Stomach (tissue), 9 donors: ENCODE results near the gene INSIG1. TPM values are rescaled to one million over a fixed set of nuclear protein-coding genes. Genes with fewer than 3 reads are reported as not detected.

Experiments
- DNase-seq, 2 donors: peaks; one replicate each; pipeline versions ENCODE4 v3.0.0 to v3.0.0-alpha.2; 2013 to 2019
- H3K27ac ChIP-seq, 5 donors: fragments of 200-600 bp in 4 of 5; sonication (generic) in 4 of 5; one replicate each; pipeline ENCODE4 v1.5.1; 2013 to 2019; ENCODE audit warnings: mild to moderate bottlenecking in 1 of 5, moderate library complexity in 1 of 5
- H3K27me3 ChIP-seq, 3 donors: fragments of 200-600 bp; sonication (generic); one replicate each; pipeline ENCODE4 v1.5.1; 2017 to 2019; ENCODE audit warnings: mixed run types in 1 of 3
- H3K36me3 ChIP-seq, 4 donors: fragments of 200-600 bp; sonication (generic); 1 replicate in 3 of 4; 2 replicates in 1 of 4; pipeline ENCODE4 v1.5.1; 2016 to 2019
- H3K4me1 ChIP-seq, 4 donors: fragments of 200-600 bp; sonication (generic); one replicate each; pipeline ENCODE4 v1.5.1; 2016 to 2019
- H3K4me3 ChIP-seq, 4 donors: fragments of 200-600 bp; sonication (generic) in 3 of 4; one replicate each; pipeline ENCODE4 v1.5.1; 2016 to 2019; ENCODE audit warnings: mild to moderate bottlenecking in 1 of 4
- H3K9me3 ChIP-seq, 4 donors: fragments of 200-600 bp; sonication (generic); one replicate each; pipeline ENCODE4 v1.5.1; 2016 to 2019
- CTCF ChIP-seq, 7 experiments: fragments of 450-650 bp in 4 of 7; fragments of 200-600 bp in 3 of 7; sonication (generic) in 3 of 7; IDR thresholded peaks; one replicate each; pipeline ENCODE4 v1.5.1; 2016 to 2019; ENCODE audit warnings: antibody characterized with exemption in 7 of 7, control low read depth in 2 of 7, mild to moderate bottlenecking in 1 of 7
- EP300 ChIP-seq: sonication (generic); formaldehyde crosslinking; IDR thresholded peaks from one replicate; pipeline ENCODE4 v1.6.1; 2017; ENCODE audit warnings: antibody characterized with exemption
- POLR2A ChIP-seq, 4 donors: fragments of 450-650 bp; IDR thresholded peaks; one replicate each; pipeline ENCODE4 v1.6.1; 2016; ENCODE audit warnings: antibody characterized with exemption in 4 of 4, control low read depth in 2 of 4, mild to moderate bottlenecking in 1 of 4, moderate library complexity in 1 of 4
- POLR2AphosphoS5 ChIP-seq, 3 donors: sonication (generic); formaldehyde crosslinking; IDR thresholded peaks; one replicate each; pipeline ENCODE4 v1.6.1; 2016; ENCODE audit warnings: antibody characterized with exemption in 3 of 3
- whole genome bisulfite sequencing, 5 donors: extraction: QIAGEN DNeasy Blood & Tissue Kit in 3 of 5; methylation state at CpG; one replicate each; pipeline versions ENCODE4 v1.1.5 to v1.1.7; 2013 to 2018; 5-methylcytosine and 5-hydroxymethylcytosine counted together
- intact Hi-C: fragments of 100-400 bp; cut with DNase I; formaldehyde crosslinking; loops from one replicate; pipeline ENCODE4 v1.15.1; 2023; ENCODE audit warnings: low total_unique reads
- polyA plus RNA-seq, 3 donors: library from polyadenylated mRNA; stranded (reverse); fragments of 200-250 nt; gene quantifications; one replicate each; pipeline ENCODE4 v1.2.3, GENCODE V29; 2013
- total RNA-seq, 5 donors: library from RNA; depleted of rRNA; stranded (reverse); fragments of >200 nt; gene quantifications; one replicate each; pipeline versions ENCODE4 v1.1.0 to v1.2.3, GENCODE V29; 2014 to 2016
- donor health status: healthy with polysubstance abuse.
- donor health status: Bipolar disorder and iron deficiency.
- donor health status: healthy.

Gene INSIG1
- total and polyA plus RNA-seq, 8 donors: 9.9 to 65.2 (median 34.2) TPM

- H3K4me1 ChIP-seq: no peaks in the 10 kb centered on the region
- peaks cover 0 to 80% (median 49%) of the 10 kb centered on the region in 3 donors for H3K27me3 ChIP-seq
- no peaks in the 10 kb centered on the region for H3K9me3 ChIP-seq
- no peak for DNase-seq
- no peak overlapping the region for H3K4me3 ChIP-seq
- intact Hi-C loops: no loop called here
- H3K36me3 ChIP-seq: no peaks in the 10 kb centered on the region
- WGBS, 5 donors: 49 to 63% (median 58%) methylated on average over 8 to 14 of the region's 14 CpGs
- no peak for TF ChIP-seq POLR2A (IDR thresholded peaks at IDR 0.05)
- no peak for TF ChIP-seq POLR2AphosphoS5 (IDR thresholded peaks at IDR 0.05)
- TF ChIP-seq CTCF (IDR thresholded peaks at IDR 0.05): no peak
- no peak for TF ChIP-seq EP300
- H3K27ac ChIP-seq: no peak overlapping the region
Measured at GRCh38 chr7:155357573-155358041, 59.9 kb downstream of the INSIG1 start.

DNA sequence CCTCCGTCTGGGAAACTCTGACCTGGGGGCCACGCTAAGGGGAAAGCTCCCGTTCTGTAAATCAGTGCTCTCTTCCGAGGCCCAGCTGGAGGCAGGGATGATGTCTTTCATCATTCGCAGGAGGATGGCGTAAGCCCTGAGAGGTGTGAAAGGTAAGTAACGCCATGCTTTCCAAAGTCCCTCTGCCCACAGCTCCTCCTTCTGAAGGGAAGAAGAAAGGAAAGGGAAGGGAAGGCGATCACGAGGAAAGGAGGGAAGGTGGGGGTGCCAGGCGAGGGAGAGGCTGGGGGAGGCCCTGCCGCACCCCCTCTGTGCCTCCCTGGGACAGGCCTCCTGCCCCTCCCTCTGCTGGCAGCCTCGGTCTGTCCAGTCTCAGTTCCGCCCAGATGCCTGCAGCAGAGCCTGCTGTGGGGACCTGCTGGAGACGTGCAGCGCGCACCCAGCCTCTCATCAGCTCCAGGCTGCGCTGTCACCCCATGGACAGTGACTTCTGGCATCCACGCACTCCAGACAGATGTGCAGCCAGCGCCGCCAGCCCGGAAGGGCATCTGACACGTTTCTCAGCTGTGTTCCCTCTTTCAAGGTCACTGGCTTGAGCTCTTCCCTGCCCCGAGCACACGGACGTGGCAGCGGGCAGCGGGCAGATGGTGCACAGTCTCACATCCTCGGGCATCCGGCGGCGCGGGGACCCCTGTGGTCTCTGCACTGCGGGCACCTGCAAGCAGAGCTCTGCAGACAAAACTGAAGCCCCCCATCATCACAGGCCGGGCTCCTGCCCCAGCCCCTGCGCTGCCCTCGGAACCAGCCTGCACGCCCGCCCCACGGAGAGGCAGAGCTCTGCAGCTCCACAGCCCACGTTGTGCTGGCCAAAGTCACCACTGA is 60.6 kb downstream of the INSIG1 start:
- H3K27ac ChIP-seq: no peak overlapping the region
- 30 to 59% (median 57%) methylated on average over 19 to 40 of the region's 40 CpGs for WGBS, 5 donors
- no peak overlapping the region for H3K4me3 ChIP-seq
- no peaks in the 10 kb centered on the region for H3K36me3 ChIP-seq
- no peak for TF ChIP-seq POLR2A (IDR thresholded peaks at IDR 0.05)
- H3K27me3 ChIP-seq: peaks cover 0 to 80% (median 49%) of the 10 kb centered on the region in 3 donors
- intact Hi-C loops: no loop called here
- H3K9me3 ChIP-seq: no peaks in the 10 kb centered on the region
- no peak for DNase-seq
- no peaks in the 10 kb centered on the region for H3K4me1 ChIP-seq

- no peaks in the 10 kb centered on the region for H3K4me1 ChIP-seq
- H3K27ac ChIP-seq: no peak overlapping the region
- intact Hi-C loops: no loop called here
- peaks cover 0 to 85% (median 57%) of the 10 kb centered on the region in 3 donors for H3K27me3 ChIP-seq
- H3K9me3 ChIP-seq: no peaks in the 10 kb centered on the region
- no peak overlapping the region for H3K4me3 ChIP-seq
- DNase-seq: no peak
- TF ChIP-seq EP300 (no peak), CTCF (IDR thresholded peaks at IDR 0.05) (no peak), POLR2A (IDR thresholded peaks at IDR 0.05) (no peak), POLR2AphosphoS5 (IDR thresholded peaks at IDR 0.05) (no peak)
- H3K36me3 ChIP-seq: no peaks in the 10 kb centered on the region
- 41 to 60% (median 49%) methylated on average over 15 to 16 of the region's 16 CpGs for WGBS, 5 donors
Measured at GRCh38 chr7:155358948-155359712, 61.5 kb downstream of the INSIG1 start.

Other genes with a start within 250 kb of the INSIG1 start
- gene HTR5A, start 227.6 kb upstream of the INSIG1 start, total RNA-seq: not detected
- not detected for gene HTR5A, start 227.6 kb upstream of the INSIG1 start, polyA plus RNA-seq
- gene EN2, start 160.3 kb downstream of the INSIG1 start, total RNA-seq: not detected
- under 1 TPM in 1 of 3 donors, not detected in 2; 0.03 TPM for gene EN2, start 160.3 kb downstream of the INSIG1 start, polyA plus RNA-seq
- under 1 TPM in 1 of 5 donors, not detected in 4; 0.18 TPM for gene CNPY1, start 248.7 kb downstream of the INSIG1 start, total RNA-seq
- not detected for gene CNPY1, start 248.7 kb downstream of the INSIG1 start, polyA plus RNA-seq